ENCODE results near the gene IL13. TPM values are rescaled to one million over a fixed set of nuclear protein-coding genes. Genes with fewer than 3 reads are reported as not detected.

The IL13 gene
- total RNA-seq, 4 donors from 2014 or later, result not detected

DNA sequence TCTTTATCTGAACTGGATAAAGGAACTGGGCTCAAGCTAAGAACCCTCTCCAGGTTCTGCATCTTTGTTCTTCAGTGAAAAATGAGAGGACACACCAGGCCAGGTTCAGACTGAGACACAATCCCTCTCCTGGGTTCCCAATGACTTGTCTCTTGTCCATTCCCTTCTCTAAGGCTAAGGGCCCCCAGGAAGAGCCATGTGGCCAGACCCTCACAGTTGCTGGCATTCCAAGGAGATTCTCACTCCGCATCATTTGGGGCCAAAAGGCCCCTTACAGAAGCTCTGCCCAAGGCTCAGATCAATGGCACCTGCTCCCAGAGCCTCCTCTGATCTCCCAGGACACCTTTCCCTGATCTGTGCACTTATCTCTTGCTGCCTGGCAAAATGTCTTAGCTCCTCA is 20.8 kb downstream of the IL13 start:
- intact Hi-C loops (cut with DNase I), result no loop called here
- Histone ChIP-seq H3K27me3 (no peaks in the 10 kb centered on the region), H3K36me3 (no peaks in the 10 kb centered on the region), H3K4me3 (replicated peaks in 1 of 3) (no peak overlapping the region), H3K4me1 (peaks cover 14 to 20% of the 10 kb centered on the region in 2 donors), H3K27ac (no peak overlapping the region), H3K9me3 (no peaks in the 10 kb centered on the region)
- 86 to 90% methylated on average over 1 of the region's 1 CpG for WGBS, 2 donors
- no peak for TF ChIP-seq POLR2A (IDR thresholded peaks at IDR 0.05)
- TF ChIP-seq, protein P1, sequence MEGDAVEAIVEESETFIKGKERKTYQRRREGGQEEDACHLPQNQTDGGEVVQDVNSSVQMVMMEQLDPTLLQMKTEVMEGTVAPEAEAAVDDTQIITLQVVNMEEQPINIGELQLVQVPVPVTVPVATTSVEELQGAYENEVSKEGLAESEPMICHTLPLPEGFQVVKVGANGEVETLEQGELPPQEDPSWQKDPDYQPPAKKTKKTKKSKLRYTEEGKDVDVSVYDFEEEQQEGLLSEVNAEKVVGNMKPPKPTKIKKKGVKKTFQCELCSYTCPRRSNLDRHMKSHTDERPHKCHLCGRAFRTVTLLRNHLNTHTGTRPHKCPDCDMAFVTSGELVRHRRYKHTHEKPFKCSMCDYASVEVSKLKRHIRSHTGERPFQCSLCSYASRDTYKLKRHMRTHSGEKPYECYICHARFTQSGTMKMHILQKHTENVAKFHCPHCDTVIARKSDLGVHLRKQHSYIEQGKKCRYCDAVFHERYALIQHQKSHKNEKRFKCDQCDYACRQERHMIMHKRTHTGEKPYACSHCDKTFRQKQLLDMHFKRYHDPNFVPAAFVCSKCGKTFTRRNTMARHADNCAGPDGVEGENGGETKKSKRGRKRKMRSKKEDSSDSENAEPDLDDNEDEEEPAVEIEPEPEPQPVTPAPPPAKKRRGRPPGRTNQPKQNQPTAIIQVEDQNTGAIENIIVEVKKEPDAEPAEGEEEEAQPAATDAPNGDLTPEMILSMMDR (IDR thresholded peaks at IDR 0.05), result no peak
- no peak for DNase-seq

DNA sequence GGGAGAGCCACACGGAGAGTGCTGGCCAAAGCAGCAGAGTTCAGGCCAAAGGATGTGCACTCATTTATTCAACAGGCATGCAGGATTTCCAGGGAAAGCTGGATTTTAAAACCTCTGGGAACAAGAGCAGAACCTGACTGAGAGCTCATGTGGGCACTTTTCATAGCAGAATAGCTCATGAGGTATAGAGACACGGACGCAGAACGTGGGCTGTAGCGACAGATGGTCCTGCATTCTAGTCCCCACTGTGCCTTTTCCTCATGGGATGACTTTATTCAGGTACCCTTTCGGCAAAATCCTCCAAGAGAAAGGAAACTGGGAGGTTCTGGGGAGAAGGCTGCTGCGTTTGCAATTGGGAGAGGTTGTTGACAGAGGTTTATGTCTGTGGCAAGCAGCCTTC is 21.2 kb downstream of the IL13 start:
- no peak overlapping the region for H3K27ac ChIP-seq
- no peaks in the 10 kb centered on the region for H3K36me3 ChIP-seq
- H3K4me1 ChIP-seq, result peaks cover 14 to 19% of the 10 kb centered on the region in 2 donors
- WGBS, 2 donors, result 91 to 93% methylated on average over 7 of the region's 7 CpGs
- no peaks in the 10 kb centered on the region for H3K9me3 ChIP-seq
- H3K4me3 ChIP-seq (replicated peaks in 1 of 3), result no peak overlapping the region
- no peak for DNase-seq
- TF ChIP-seq POLR2A (IDR thresholded peaks at IDR 0.05), result no peak
- TF ChIP-seq, protein P1 (IDR thresholded peaks at IDR 0.05), result no peak
- H3K27me3 ChIP-seq, result no peaks in the 10 kb centered on the region
- intact Hi-C loops (cut with DNase I), result no loop called here

DNA sequence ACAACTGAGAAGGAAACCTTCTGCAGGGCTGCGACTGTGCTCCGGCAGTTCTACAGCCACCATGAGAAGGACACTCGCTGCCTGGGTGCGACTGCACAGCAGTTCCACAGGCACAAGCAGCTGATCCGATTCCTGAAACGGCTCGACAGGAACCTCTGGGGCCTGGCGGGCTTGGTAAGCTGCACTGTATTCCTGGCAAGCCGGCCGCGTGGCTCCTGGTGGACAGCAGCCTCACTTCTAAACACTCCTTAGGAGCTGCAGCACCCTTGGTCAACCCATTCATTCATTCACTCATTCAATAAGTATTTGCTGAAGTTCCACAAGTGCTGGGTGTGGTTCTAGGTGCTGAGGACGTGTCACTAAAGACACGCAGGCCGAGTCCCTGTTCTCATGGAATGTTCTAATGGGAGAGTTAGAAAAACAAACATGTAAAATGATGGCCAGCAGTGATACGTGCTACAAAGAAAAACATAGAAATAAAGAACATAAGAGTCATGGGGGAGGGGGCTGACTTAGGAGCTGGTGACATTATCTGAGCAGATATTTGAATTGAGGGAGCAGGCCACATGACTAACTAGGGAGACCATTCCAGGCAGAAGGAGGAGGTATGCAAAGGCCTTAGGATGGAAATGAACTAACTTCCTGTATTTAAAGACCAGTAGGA is 21.9 kb downstream of the IL13 start:
- intact Hi-C loops (cut with DNase I), result no loop called here
- Histone ChIP-seq H3K27ac (peak overlapping the region in 1 of 3 donors; percentile 38), H3K9me3 (no peaks in the 10 kb centered on the region), H3K4me1 (peaks cover 13 to 14% of the 10 kb centered on the region in 2 donors), H3K4me3 (replicated peaks in 1 of 3) (no peak overlapping the region), H3K36me3 (no peaks in the 10 kb centered on the region), H3K27me3 (no peaks in the 10 kb centered on the region)
- no peak for DNase-seq
- WGBS, 2 donors, result 91 to 95% methylated on average over 13 to 15 of the region's 15 CpGs
- no peak for TF ChIP-seq POLR2A (IDR thresholded peaks at IDR 0.05)
- TF ChIP-seq, protein P1 (IDR thresholded peaks at IDR 0.05), result no peak

DNA sequence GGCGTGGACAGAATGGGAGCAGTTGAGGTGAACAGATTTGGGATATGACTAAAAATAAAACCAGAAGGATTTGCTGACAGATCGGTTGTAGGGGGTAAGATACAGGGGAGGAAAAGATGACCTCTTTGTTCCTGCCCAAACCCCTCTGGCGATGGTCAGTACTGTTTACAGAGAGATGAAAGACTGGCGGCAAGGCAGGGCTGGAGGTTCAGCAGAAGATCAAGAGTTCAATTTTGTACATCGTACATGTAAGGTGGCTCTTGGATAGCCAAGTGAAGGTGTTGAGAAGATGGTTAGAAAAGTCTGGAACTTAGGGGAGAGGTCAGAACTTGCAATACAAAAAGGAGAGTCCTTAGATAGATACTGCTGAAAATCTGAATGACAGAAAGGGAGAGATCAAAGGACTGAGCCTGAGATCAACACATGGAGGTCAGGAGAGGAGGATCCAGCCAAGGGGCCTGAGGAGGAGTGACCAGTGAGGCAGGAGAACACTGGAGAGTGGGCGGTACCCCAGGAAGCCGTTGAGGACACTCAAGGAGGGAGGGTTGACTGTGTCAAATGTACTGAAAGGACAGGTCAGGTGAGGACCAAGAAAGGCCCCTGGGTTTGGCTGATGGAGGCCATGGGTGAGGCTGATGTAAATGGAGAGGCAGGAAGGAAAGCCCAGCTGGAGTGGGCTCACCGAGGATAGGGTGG is 23.0 kb downstream of the IL13 start:
- no peaks in the 10 kb centered on the region for H3K36me3 ChIP-seq
- H3K27ac ChIP-seq, result peak overlapping the region in 2 of 3 donors; percentile 49 to 87
- 87 to 93% methylated on average over 8 of the region's 8 CpGs for WGBS, 2 donors
- no peaks in the 10 kb centered on the region for H3K9me3 ChIP-seq
- no peak for DNase-seq
- intact Hi-C loops (cut with DNase I), result no loop called here
- no peak overlapping the region for H3K4me3 ChIP-seq (replicated peaks in 1 of 3)
- no peaks in the 10 kb centered on the region for H3K27me3 ChIP-seq
- peaks cover 11 to 14% of the 10 kb centered on the region in 2 donors for H3K4me1 ChIP-seq
- TF ChIP-seq, protein P1 (IDR thresholded peaks at IDR 0.05), result no peak
- TF ChIP-seq POLR2A (IDR thresholded peaks at IDR 0.05), result no peak

GRCh38 chr5:132681476-132681831 is 23.5 kb downstream of the IL13 start:
- Histone ChIP-seq H3K4me3 (replicated peaks in 1 of 3) (no peak overlapping the region), H3K9me3 (no peaks in the 10 kb centered on the region), H3K27me3 (no peaks in the 10 kb centered on the region), H3K4me1 (peaks cover 11 to 14% of the 10 kb centered on the region in 2 donors), H3K36me3 (no peaks in the 10 kb centered on the region), H3K27ac (peak overlapping the region in 2 of 3 donors; percentile 49 to 87)
- TF ChIP-seq, protein P1 (IDR thresholded peaks at IDR 0.05), result no peak
- TF ChIP-seq POLR2A (IDR thresholded peaks at IDR 0.05), result no peak
- intact Hi-C loops (cut with DNase I), result no loop called here
- no peak for DNase-seq
- 91 to 95% methylated on average over 2 of the region's 2 CpGs for WGBS, 2 donors

Data from thyroid gland (tissue), 4 donors.